GM23338 (cell line): ENCODE data around the gene TTLL5. TPM values are rescaled to one million over a fixed set of nuclear protein-coding genes. Genes with fewer than 3 reads are reported as not detected.

Source experiments
- ATAC-seq: fragments of 200-7000 bp; cut with Tn5 transposase; 3 replicates; pipeline ENCODE4 v1.9.1; 2020
- DNase-seq: peaks from one replicate; pipeline ENCODE4 v3.0.0-alpha.2; 2015; ENCODE audit warnings: low spot score
- H2AFZ ChIP-seq: fragments of 200-600 bp; sonication (generic); 2 replicates; pipeline ENCODE4 v1.8.0; 2016; ENCODE audit warnings: antibody characterized with exemption, mild to moderate bottlenecking, moderate library complexity
- H3F3A ChIP-seq: fragments of 200-600 bp; sonication (generic); replicated peaks from 2 replicates; pipeline ENCODE4 v1.8.0; 2017; ENCODE audit warnings: antibody characterized with exemption, mixed run types, low read depth
- H3K27ac ChIP-seq: fragments of 200-600 bp; sonication (generic); 2 replicates; pipeline ENCODE4 v1.6.1; 2016; ENCODE audit warnings: low read depth
- H3K27me3 ChIP-seq: fragments of 200-600 bp; sonication (generic); 2 replicates; pipeline ENCODE4 v1.8.0; 2016; ENCODE audit warnings: mild to moderate bottlenecking, mixed run types, moderate library complexity; ENCODE audit not compliant: insufficient read depth
- H3K36me3 ChIP-seq: fragments of 200-600 bp; sonication (generic); 2 replicates; pipeline ENCODE4 v1.8.0; 2016; ENCODE audit warnings: mild to moderate bottlenecking; ENCODE audit not compliant: insufficient read depth
- H3K4me1 ChIP-seq: fragments of 200-600 bp; sonication (generic); 2 replicates; pipeline ENCODE4 v1.8.0; 2016; ENCODE audit warnings: mild to moderate bottlenecking, moderate library complexity; ENCODE audit not compliant: insufficient read depth
- H3K4me2 ChIP-seq: fragments of 200-600 bp; sonication (generic); 2 replicates; pipeline ENCODE4 v1.7.1; 2017; ENCODE audit warnings: mixed run types
- H3K4me3 ChIP-seq: fragments of 200-600 bp; sonication (generic); 2 replicates; pipeline ENCODE4 v1.6.1; 2016; ENCODE audit warnings: mixed run types
- H3K79me2 ChIP-seq: fragments of 200-600 bp; sonication (generic); replicated peaks from 2 replicates; pipeline ENCODE4 v1.8.0; 2017; ENCODE audit warnings: mild to moderate bottlenecking; ENCODE audit not compliant: insufficient read depth
- H3K9me2 ChIP-seq: fragments of 200-600 bp; sonication (generic); 2 replicates; pipeline ENCODE4 v1.8.0; 2017; ENCODE audit not compliant: insufficient read depth
- H4K20me1 ChIP-seq: fragments of 200-600 bp; sonication (generic); replicated peaks from 2 replicates; pipeline ENCODE4 v1.8.0; 2017; ENCODE audit warnings: mild to moderate bottlenecking; ENCODE audit not compliant: insufficient read depth
- H3K27ac Mint-ChIP-seq: 2 replicates; pipeline ENCODE4 v1.8.0; 2020; ENCODE audit warnings: inconsistent platforms, mild to moderate bottlenecking, moderate library complexity, mixed read lengths
- H3K27me3 Mint-ChIP-seq: 3 replicates; pipeline ENCODE4 v1.8.0; 2022; ENCODE audit warnings: low read depth, mild to moderate bottlenecking, moderate library complexity, mixed read lengths, inconsistent platforms; ENCODE audit not compliant: insufficient read depth, poor library complexity
- H3K36me3 Mint-ChIP-seq: 3 replicates; pipeline ENCODE4 v1.8.0; 2021; ENCODE audit warnings: low read depth, mild to moderate bottlenecking, inconsistent platforms, moderate library complexity, mixed read lengths
- H3K4me1 Mint-ChIP-seq: 3 replicates; pipeline ENCODE4 v1.8.0; 2020; ENCODE audit warnings: mild to moderate bottlenecking, inconsistent platforms, mixed read lengths
- H3K4me3 Mint-ChIP-seq: 3 replicates; pipeline ENCODE4 v1.8.0; 2021; ENCODE audit warnings: moderate library complexity, mild to moderate bottlenecking, inconsistent platforms, mixed read lengths
- H3K9me3 Mint-ChIP-seq: 3 replicates; pipeline ENCODE4 v1.8.0; 2020; ENCODE audit warnings: moderate library complexity, mild to moderate bottlenecking, inconsistent platforms, mixed read lengths
- EZH2 ChIP-seq: fragments of 200-600 bp; sonication (generic); IDR thresholded peaks from one replicate; pipeline ENCODE4 v1.8.0; 2017; ENCODE audit warnings: antibody characterized with exemption, mild to moderate bottlenecking, low read depth; ENCODE audit not compliant: unreplicated experiment
- POLR2AphosphoS5 ChIP-seq: IDR thresholded peaks from 2 replicates; pipeline ENCODE4 v1.6.1; 2016; ENCODE audit warnings: antibody characterized with exemption, low read depth
- ZNF462 ChIP-seq: fragments of 250-450 bp; sonication (Bioruptor Pico); IDR thresholded peaks from 2 replicates; pipeline ENCODE4 v1.5.0; 2020; ENCODE audit warnings: mild to moderate bottlenecking, moderate library complexity
- polyA plus RNA-seq: library from polyadenylated mRNA; unstranded; fragments of >200 nt; fragmentation: Nextera tagmentation; extraction: Ambion mirVana; gene quantifications from 2 replicates; pipeline ENCODE4 v1.2.1, GENCODE V29; 2016
- total RNA-seq: library from RNA; depleted of rRNA; stranded (reverse); fragments of >200 nt; shearing (Covaris generic); gene quantifications from 2 replicates; pipeline ENCODE4 v1.2.3, GENCODE V29; 2014
- TF ChIP-seq, protein P1 (sequence below): IDR thresholded peaks from one replicate; pipeline ENCODE4 v1.6.1; 2018; ENCODE audit warnings: antibody characterized with exemption; ENCODE audit not compliant: unreplicated experiment
- TF ChIP-seq, protein P2 (sequence below): IDR thresholded peaks from 2 replicates; pipeline ENCODE4 v1.6.1; 2016; ENCODE audit warnings: antibody characterized with exemption

The TTLL5 gene
- total and polyA plus RNA-seq, 2 experiments from 2014 or later, result 33.5 to 35.4 TPM

DNA sequence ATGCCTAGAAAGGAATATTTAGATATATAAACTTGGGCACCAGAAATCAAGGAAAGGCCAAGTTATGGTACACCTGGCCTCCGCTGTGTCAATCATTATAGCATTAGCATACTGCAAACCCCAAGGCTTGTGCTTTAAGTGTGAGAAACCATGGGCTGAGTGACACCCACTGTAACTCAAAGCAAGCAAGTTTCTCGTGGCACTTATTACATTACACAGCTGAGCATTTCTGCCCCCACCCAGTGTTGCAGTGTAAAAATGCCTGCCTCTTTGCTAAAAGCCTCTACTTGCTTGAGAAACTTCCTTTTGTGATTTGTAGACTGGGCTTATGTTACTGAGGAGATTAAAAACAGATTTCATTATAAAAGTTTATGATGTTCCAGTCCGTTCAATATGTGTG is 198.7 kb downstream of the TTLL5 start:
- H3K27ac ChIP-seq, result no peak overlapping the region
- no peaks in the 10 kb centered on the region for H3K9me2 ChIP-seq
- Mint-ChIP-seq H3K27ac (no peak overlapping the region), H3K4me3 (no peak overlapping the region), H3K36me3 (peaks cover 3% of the 10 kb centered on the region; the same call in 2 of the 3 replicates), H3K9me3 (no peaks in the 10 kb centered on the region), H3K27me3 (peaks cover 31% of the 10 kb centered on the region), H3K4me1 (peaks cover 23% of the 10 kb centered on the region)
- TF ChIP-seq EZH2 (no peak), POLR2AphosphoS5 (no peak), ZNF462 (CRISPR knock-in tag) (no peak)
- TF ChIP-seq, protein P1, sequence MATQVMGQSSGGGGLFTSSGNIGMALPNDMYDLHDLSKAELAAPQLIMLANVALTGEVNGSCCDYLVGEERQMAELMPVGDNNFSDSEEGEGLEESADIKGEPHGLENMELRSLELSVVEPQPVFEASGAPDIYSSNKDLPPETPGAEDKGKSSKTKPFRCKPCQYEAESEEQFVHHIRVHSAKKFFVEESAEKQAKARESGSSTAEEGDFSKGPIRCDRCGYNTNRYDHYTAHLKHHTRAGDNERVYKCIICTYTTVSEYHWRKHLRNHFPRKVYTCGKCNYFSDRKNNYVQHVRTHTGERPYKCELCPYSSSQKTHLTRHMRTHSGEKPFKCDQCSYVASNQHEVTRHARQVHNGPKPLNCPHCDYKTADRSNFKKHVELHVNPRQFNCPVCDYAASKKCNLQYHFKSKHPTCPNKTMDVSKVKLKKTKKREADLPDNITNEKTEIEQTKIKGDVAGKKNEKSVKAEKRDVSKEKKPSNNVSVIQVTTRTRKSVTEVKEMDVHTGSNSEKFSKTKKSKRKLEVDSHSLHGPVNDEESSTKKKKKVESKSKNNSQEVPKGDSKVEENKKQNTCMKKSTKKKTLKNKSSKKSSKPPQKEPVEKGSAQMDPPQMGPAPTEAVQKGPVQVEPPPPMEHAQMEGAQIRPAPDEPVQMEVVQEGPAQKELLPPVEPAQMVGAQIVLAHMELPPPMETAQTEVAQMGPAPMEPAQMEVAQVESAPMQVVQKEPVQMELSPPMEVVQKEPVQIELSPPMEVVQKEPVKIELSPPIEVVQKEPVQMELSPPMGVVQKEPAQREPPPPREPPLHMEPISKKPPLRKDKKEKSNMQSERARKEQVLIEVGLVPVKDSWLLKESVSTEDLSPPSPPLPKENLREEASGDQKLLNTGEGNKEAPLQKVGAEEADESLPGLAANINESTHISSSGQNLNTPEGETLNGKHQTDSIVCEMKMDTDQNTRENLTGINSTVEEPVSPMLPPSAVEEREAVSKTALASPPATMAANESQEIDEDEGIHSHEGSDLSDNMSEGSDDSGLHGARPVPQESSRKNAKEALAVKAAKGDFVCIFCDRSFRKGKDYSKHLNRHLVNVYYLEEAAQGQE, result no peak
- TF ChIP-seq, protein P2, sequence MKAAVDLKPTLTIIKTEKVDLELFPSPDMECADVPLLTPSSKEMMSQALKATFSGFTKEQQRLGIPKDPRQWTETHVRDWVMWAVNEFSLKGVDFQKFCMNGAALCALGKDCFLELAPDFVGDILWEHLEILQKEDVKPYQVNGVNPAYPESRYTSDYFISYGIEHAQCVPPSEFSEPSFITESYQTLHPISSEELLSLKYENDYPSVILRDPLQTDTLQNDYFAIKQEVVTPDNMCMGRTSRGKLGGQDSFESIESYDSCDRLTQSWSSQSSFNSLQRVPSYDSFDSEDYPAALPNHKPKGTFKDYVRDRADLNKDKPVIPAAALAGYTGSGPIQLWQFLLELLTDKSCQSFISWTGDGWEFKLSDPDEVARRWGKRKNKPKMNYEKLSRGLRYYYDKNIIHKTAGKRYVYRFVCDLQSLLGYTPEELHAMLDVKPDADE, result no peak
- H2AFZ ChIP-seq, result no peak overlapping the region
- H3K27me3 ChIP-seq, result peaks cover 61% of the 10 kb centered on the region
- DNase-seq (no peak), ATAC-seq (no peak)
- H4K20me1 ChIP-seq, result peaks cover 26% of the 10 kb centered on the region
- no peaks in the 10 kb centered on the region for H3F3A ChIP-seq
- H3K4me3 ChIP-seq, result no peak overlapping the region
- H3K79me2 ChIP-seq, result no peaks in the 10 kb centered on the region
- no peaks in the 10 kb centered on the region for H3K36me3 ChIP-seq
- no peak overlapping the region for H3K4me2 ChIP-seq
- H3K4me1 ChIP-seq, result peaks cover 19% of the 10 kb centered on the region
